HG02943 (cell line): Measurements from ENCODE around the gene SYNJ2.
A peak's percentile ranks its signal among the peaks of the same experiment; 100 is the strongest.
"Not testable (repeated sequence)": the region's sequence is repeated elsewhere in the genome, so short reads cannot be mapped to it uniquely, and the experiment has no call there.

Experiments used
- ATAC-seq: cut with Tn5 transposase; IDR thresholded peaks from one replicate; pipeline ENCODE4 v1.9.1; 2021; ENCODE audit warnings: mild to moderate bottlenecking, low read depth, moderate library complexity; ENCODE audit not compliant: unreplicated experiment

The SYNJ2 gene

GRCh38 chr6:157981395-157982101, at the start of gene SYNJ2:
Gene SYNJ2 (plus strand): TSS chr6:157981863. CDS start chr6:157981962, 99 bp downstream.
- ATAC-seq = peak; percentile 66

- no peak for ATAC-seq
Observed at GRCh38 chr6:157935786-157936185, 45.9 kb upstream of the SYNJ2 start.

GRCh38 chr6:157937318-157937717, 44.3 kb upstream of the SYNJ2 start:
- no peak for ATAC-seq

GRCh38 chr6:157937916-157938315, 43.7 kb upstream of the SYNJ2 start:
- ATAC-seq = no peak

GRCh38 chr6:157940375-157941036, 41.2 kb upstream of the SYNJ2 start:
- ATAC-seq = not testable (repeated sequence)

- ATAC-seq = no peak
Observed at GRCh38 chr6:157941101-157941863, 40.4 kb upstream of the SYNJ2 start.

- no peak for ATAC-seq
Observed at GRCh38 chr6:157942351-157942750, 39.3 kb upstream of the SYNJ2 start.

GRCh38 chr6:157943249-157943963, 38.3 kb upstream of the SYNJ2 start:
- no peak for ATAC-seq

GRCh38 chr6:157943964-157944283, 37.7 kb upstream of the SYNJ2 start:
- no peak for ATAC-seq

GRCh38 chr6:157944983-157945931, 36.4 kb upstream of the SYNJ2 start:
- no peak for ATAC-seq

- ATAC-seq = no peak
Observed at GRCh38 chr6:157946053-157946617, 35.5 kb upstream of the SYNJ2 start.

GRCh38 chr6:157946865-157947532, 34.7 kb upstream of the SYNJ2 start:
- no peak for ATAC-seq

GRCh38 chr6:157950899-157951298, 30.8 kb upstream of the SYNJ2 start:
- not testable (repeated sequence) for ATAC-seq

GRCh38 chr6:157951828-157952227, 29.8 kb upstream of the SYNJ2 start:
- no peak for ATAC-seq

- no peak for ATAC-seq
Observed at GRCh38 chr6:157952861-157953351, 28.8 kb upstream of the SYNJ2 start.

- no peak for ATAC-seq
Observed at GRCh38 chr6:157953580-157954091, 28.0 kb upstream of the SYNJ2 start.

GRCh38 chr6:157954150-157955117, 27.2 kb upstream of the SYNJ2 start:
- no peak for ATAC-seq
